GM12873 (cell line): ENCODE data around the gene FADS2.

Experiments used
- TF ChIP-seq, protein P1 (sequence below): IDR thresholded peaks from 2 replicates; pipeline ENCODE4 v1.5.1; 2012; ENCODE audit warnings: low read depth, mild to moderate bottlenecking, moderate library complexity, low read length, control low read depth; ENCODE audit not compliant: insufficient read depth; ENCODE audit errors: missing control alignments

The FADS2 gene

DNA sequence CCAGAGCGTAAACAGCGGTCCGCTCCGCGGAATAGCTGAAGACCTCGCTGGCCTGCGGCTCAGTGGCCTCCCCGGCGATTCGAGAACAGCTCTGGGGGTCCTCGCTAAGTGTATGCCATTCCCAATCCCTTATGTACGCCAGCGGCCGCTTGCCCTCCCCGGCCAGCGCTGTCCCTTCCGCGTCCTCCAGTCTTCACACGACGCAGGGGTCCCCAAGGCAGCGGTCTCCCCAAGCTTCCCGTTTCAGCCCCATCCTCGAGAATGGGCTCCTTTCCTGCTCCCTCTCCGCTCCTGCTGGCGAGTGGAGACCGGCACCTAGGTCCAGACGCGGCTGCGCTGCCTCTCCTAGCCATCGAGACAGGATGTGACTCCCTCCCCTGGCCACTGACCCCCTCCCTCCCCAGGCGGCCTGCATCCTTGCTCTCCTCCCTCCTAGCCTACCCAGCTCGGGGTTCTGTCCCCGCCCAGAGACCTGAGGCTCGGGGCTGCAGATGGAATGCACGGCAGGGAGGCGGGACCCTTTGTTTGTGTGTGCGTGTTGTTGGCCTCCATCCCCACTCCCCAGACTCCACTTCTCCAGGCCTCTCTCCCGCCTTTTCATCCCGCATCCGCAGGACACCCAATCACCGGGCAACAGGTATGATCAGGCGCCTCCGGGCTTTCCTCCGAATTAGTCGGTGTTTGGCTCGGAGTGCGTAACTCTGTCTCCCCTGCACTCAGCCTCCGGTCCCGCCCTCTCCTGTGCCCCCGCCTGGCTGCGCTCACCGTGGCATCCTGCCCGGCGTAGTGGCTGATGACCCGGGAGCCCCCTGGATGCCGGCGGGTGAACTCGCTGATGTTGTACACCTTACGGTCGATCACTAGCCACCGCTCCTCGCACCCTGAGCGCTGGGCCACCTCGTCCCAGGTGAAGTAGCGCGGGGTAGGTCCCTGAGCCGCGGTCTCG is 12.0 kb upstream of the FADS2 start:
- TF ChIP-seq, protein P1, sequence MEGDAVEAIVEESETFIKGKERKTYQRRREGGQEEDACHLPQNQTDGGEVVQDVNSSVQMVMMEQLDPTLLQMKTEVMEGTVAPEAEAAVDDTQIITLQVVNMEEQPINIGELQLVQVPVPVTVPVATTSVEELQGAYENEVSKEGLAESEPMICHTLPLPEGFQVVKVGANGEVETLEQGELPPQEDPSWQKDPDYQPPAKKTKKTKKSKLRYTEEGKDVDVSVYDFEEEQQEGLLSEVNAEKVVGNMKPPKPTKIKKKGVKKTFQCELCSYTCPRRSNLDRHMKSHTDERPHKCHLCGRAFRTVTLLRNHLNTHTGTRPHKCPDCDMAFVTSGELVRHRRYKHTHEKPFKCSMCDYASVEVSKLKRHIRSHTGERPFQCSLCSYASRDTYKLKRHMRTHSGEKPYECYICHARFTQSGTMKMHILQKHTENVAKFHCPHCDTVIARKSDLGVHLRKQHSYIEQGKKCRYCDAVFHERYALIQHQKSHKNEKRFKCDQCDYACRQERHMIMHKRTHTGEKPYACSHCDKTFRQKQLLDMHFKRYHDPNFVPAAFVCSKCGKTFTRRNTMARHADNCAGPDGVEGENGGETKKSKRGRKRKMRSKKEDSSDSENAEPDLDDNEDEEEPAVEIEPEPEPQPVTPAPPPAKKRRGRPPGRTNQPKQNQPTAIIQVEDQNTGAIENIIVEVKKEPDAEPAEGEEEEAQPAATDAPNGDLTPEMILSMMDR, result peak; percentile 19

- TF ChIP-seq, protein P1, result peak; percentile 67
Measured at GRCh38 chr11:61816736-61817455, 11.2 kb upstream of the FADS2 start, which contains the start of gene FADS1. Gene FADS1 (minus strand): TSS chr11:61817003. CDS start chr11:61816929, 74 bp downstream.

GRCh38 chr11:61817471-61818202 is 10.5 kb upstream of the FADS2 start:
- TF ChIP-seq, protein P1, result no peak

DNA sequence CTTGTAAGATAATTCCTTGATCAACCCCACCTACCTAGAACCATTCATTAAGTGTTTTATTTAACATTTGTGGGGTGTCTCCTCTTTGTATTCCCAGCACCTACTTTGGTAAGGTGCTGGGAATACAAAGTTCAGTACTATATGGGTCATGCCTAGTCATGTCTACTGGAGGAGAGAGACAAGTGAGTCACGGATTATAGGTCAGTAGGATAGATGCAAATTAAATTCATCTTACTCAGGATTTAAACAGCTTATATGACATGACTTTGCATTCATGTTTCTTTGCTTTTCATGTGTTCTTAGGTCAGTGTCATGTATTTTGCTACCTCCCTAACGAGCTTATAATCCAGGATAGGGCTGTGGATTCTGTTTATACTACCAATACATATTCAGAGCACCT is 7.9 kb upstream of the FADS2 start:
- TF ChIP-seq, protein P1, result no peak

DNA sequence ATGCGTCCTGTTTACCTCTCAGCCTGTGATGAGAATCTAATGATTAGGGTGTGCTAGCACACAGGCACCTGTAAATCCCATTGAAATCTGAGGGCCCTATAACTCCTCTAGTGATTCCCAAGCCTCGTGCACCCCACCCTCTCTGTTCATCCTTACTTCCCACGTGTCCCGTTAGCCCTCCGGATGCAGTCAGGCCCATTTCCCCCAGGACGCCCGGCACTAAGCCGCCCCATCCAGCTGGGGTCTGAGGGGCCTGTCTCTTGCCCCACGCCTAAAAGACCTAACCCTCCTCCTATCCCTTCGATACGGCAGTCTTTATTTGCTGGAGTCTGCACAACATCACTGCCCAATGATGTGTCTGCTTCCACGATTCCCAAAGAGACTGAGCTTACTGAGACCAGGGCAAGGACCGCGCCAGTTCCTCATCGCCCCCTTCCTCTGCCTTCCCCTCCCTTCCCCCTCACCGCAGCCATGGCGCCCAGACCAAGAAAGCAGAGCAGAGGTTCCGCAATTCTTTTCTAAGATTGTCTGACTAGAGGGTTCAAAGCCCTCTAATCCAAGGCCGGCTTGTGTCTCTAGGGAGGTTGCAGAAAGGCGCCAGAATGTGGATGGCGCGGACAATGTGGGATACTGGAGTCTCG is 1.1 kb upstream of the FADS2 start:
- TF ChIP-seq, protein P1, result no peak

DNA sequence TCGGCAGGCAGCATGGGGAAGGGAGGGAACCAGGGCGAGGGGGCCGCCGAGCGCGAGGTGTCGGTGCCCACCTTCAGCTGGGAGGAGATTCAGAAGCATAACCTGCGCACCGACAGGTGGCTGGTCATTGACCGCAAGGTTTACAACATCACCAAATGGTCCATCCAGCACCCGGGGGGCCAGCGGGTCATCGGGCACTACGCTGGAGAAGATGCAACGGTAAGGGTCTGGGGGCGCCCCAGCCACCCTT is 204 bp downstream of the FADS2 start:
- TF ChIP-seq, protein P1, result no peak
